GM12878 (cell line): Measurements from ENCODE around the gene SLC25A45. TPM values are rescaled to one million over a fixed set of nuclear protein-coding genes. Genes with fewer than 3 reads are reported as not detected.

Experiments used
- BCLAF1 ChIP-seq: fragments of 450-650 bp; IDR thresholded peaks from 2 replicates; pipeline ENCODE4 v1.6.1; 2017; ENCODE audit warnings: antibody characterized with exemption, mild to moderate bottlenecking, moderate library complexity
- CBX5 ChIP-seq: sonication (generic); IDR thresholded peaks from 2 replicates; pipeline ENCODE4 v1.6.1; 2016; ENCODE audit warnings: low read depth, moderate library complexity, mild to moderate bottlenecking, inconsistent platforms
- HDAC2 ChIP-seq: fragments of 200-600 bp; sonication (generic); IDR thresholded peaks from 2 replicates; pipeline ENCODE4 v1.6.1; 2017
- HSF1 ChIP-seq: fragments of 150-350 bp; IDR thresholded peaks from 2 replicates; pipeline ENCODE4 v1.6.1; 2014; ENCODE audit warnings: mild to moderate bottlenecking, low read depth, low read length
- IRF5 ChIP-seq: fragments of 450-650 bp; IDR thresholded peaks from 2 replicates; pipeline ENCODE4 v1.6.1; 2017; ENCODE audit warnings: borderline replicate concordance
- MEF2A ChIP-seq: IDR thresholded peaks from 2 replicates; pipeline ENCODE4 v1.6.1; 2011; ENCODE audit warnings: low read depth, mild to moderate bottlenecking, low read length, moderate library complexity; ENCODE audit not compliant: insufficient read depth
- NR2C2 ChIP-seq: IDR thresholded peaks from 2 replicates; pipeline ENCODE4 v1.6.1; 2011; ENCODE audit warnings: borderline replicate concordance, low read depth; ENCODE audit not compliant: control insufficient read depth, insufficient read length
- PML ChIP-seq: IDR thresholded peaks from 2 replicates; pipeline ENCODE4 v1.6.1; 2012; ENCODE audit warnings: low read length, inconsistent platforms
- PRDM15 ChIP-seq: fragments of 450-650 bp; formaldehyde crosslinking; IDR thresholded peaks from 2 replicates; pipeline ENCODE4 v1.4.0; 2020; ENCODE audit warnings: mild to moderate bottlenecking, moderate library complexity
- RAD21 ChIP-seq: IDR thresholded peaks from 2 replicates; pipeline ENCODE4 v1.6.1; 2011; ENCODE audit warnings: mild to moderate bottlenecking, low read depth, low read length, moderate library complexity; ENCODE audit not compliant: insufficient read depth
- RELB ChIP-seq: fragments of 450-650 bp; IDR thresholded peaks from 2 replicates; pipeline ENCODE4 v1.6.1; 2017; ENCODE audit warnings: low read depth, mild to moderate bottlenecking, moderate library complexity
- RUNX3 ChIP-seq: IDR thresholded peaks from 2 replicates; pipeline ENCODE4 v1.6.1; 2012; ENCODE audit warnings: low read length, inconsistent platforms
- SRF ChIP-seq, 2 experiments: IDR thresholded peaks; 2 replicates each; pipeline ENCODE4 v1.6.1; 2011; ENCODE audit warnings: low read depth in 2 of 2, low read length in 2 of 2, mild to moderate bottlenecking in 1 of 2, moderate library complexity in 1 of 2
- USF2 ChIP-seq: IDR thresholded peaks from 2 replicates; pipeline ENCODE4 v1.6.1; 2011; ENCODE audit warnings: low read depth, low read length, improper control_type of control experiment, borderline replicate concordance
- WRNIP1 ChIP-seq: IDR thresholded peaks from 2 replicates; pipeline ENCODE4 v1.6.1; 2011; ENCODE audit warnings: low read depth, low read length, improper control_type of control experiment, borderline replicate concordance
- ZNF384 ChIP-seq: IDR thresholded peaks from 2 replicates; pipeline ENCODE4 v1.6.1; 2012; ENCODE audit warnings: low read depth, mild to moderate bottlenecking, low read length, improper control_type of control experiment, borderline replicate concordance
- polyA plus RNA-seq, 11 experiments: library from polyadenylated mRNA; depleted of rRNA in 4 of 11; unstranded in 6 of 11; stranded (reverse) in 5 of 11; fragments of >200 nt; fragmentation: Nextera tagmentation in 4 of 11; fragmentation: Illumina TruSeq in 1 of 11; extraction: Ambion mirVana in 4 of 11; extraction: Trizol in 1 of 11; gene quantifications; 1 replicate in 1 of 11; 2 replicates in 10 of 11; pipeline versions ENCODE4 v1.2.1 to v1.2.3, GENCODE V29; 2011 to 2016; ENCODE audit warnings: inconsistent platforms in 2 of 11, missing spikeins in 2 of 11, low read depth in 1 of 11
- total RNA-seq, 4 experiments: library from RNA; depleted of rRNA in 3 of 4; stranded (reverse); fragments of >200 nt in 3 of 4; fragmentation: Illumina TruSeq in 1 of 4; extraction: Trizol in 1 of 4; gene quantifications; 2 replicates each; pipeline versions ENCODE4 v1.2.1 to v1.2.3, GENCODE V29; 2013 to 2021

The SLC25A45 gene
- total and polyA plus RNA-seq, 10 of the 15 experiments (the other 5 are each of a cell fraction or from before 2014, with no cell fraction given): 4.1 to 35.2 (median 20.3) TPM

GRCh38 chr11:65425105-65425970 is 42.9 kb upstream of the SLC25A45 start (continued):
- TF ChIP-seq RELB (no peak; the same call in none of the 2 replicates), SRF (IDR thresholded peaks at IDR 0.05; ENCODE audit: low read depth in 2 of 2, low read length in 2 of 2) (no peak), RAD21 (no peak), PML (no peak), BCLAF1 (0 out of 2 replicates have a peak, but pooled peaks have one; percentile 6), NR2C2 (no peak), IRF5 (no peak), PRDM15 (no peak), ZNF384 (no peak), WRNIP1 (0 out of 2 replicates have a peak, but pooled peaks have one; percentile 86), RUNX3 (no peak), HSF1 (no peak), CBX5 (no peak), HDAC2 (no peak), MEF2A (no peak; the same call in 1 of the 2 replicates), USF2 (no peak)
